ENCODE results near the gene PCGF3. TPM values are rescaled to one million over a fixed set of nuclear protein-coding genes. Genes with fewer than 3 reads are reported as not detected.
A peak's percentile ranks its signal among the peaks of the same experiment; 100 is the strongest.
"Not testable (repeated sequence)": the region's sequence is repeated elsewhere in the genome, so short reads cannot be mapped to it uniquely, and the experiment has no call there.

PCGF3 gene
- total RNA-seq, 1 donor from 2014 or later = 50.3 TPM

GRCh38 chr4:666822-667544 is 38.6 kb upstream of the PCGF3 start:
- ATAC-seq (no peak), DNase-seq (ENCODE audit: low spot score) (no peak)
- intact Hi-C loops (cut with DNase I) = no loop called here

DNA sequence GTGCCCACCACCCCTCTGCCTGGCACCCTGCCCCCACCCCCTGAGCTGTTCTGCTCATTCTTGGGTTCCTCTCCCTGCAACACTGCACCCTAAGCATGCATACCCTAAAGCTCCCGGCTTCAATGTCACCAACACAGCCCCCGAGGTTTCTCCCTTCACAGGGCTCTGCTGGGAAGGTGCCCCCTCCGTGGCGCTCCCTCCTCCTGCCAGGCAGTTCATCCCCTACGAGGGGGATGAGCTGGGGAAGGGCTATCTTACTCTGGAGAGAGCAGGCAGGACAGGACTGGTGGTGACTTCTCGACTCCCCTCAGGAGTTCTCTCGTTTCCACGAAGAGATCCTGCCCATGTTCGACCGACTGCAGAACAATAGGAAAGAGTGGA is 38.1 kb upstream of the PCGF3 start:
- no peak for ATAC-seq
- intact Hi-C loops (cut with DNase I) = no loop called here
- no peak for DNase-seq (ENCODE audit: low spot score)

DNA sequence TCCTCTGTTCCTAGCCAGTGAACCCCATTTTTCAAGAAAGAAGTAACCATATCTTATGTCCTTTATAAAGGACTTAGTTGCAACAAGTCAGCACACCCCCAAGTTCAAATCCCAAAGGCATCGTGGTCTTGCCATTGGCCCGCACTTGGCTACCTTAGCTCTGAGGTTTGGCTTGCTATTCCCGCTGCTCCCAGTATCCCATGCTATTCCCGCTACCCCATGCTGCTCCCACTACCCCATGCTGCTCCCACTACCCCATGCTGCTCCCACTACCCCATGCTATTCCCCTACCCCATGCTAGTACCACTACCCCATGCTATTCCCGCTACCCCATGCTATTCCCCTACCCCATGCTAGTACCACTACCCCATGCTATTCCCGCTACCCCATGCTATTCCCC is 37.4 kb upstream of the PCGF3 start:
- ATAC-seq; intact Hi-C loops (cut with DNase I); DNase-seq (ENCODE audit: low spot score): not testable (repeated sequence)

DNA sequence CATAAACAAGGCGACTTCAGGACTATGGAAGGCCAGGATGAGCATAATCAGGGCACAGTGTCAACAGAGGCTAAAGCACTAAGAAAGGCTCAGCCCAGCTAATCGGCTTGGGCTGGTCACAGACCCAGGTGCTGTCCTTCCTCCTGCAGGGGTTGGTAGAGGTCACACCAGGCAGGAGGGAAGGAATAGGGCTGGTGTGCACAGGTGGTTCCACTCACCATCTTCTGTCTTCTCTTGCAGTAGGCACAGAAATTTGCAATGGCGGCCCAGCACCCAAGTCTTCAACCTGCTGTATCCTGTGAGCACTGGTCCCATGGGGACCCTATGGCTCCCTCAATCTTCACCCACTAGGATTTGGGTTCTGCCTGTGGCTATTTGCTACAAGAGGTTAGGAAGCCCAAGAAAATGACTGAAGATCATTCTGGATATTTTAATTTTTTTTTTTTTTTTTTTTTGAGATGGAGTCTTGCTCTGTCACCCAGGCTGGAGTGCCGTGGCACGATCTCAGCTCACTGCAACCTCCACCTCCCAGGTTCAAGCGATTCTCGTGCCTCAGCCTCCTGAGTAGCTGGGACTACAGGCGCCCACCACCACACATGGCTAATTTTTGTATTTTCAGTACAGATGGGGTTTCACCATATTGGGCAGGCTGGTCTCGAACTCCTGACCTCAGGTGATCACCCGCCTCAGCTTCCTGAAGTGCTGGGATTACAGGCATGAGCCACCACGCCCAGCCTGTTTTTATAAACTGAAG is 35.6 kb upstream of the PCGF3 start:
- ATAC-seq; DNase-seq (ENCODE audit: low spot score); intact Hi-C loops (cut with DNase I): not testable (repeated sequence)

GRCh38 chr4:671769-672168 is 33.9 kb upstream of the PCGF3 start:
- intact Hi-C loops (cut with DNase I) = no loop called here
- DNase-seq (ENCODE audit: low spot score) (no peak), ATAC-seq (no peak)

DNA sequence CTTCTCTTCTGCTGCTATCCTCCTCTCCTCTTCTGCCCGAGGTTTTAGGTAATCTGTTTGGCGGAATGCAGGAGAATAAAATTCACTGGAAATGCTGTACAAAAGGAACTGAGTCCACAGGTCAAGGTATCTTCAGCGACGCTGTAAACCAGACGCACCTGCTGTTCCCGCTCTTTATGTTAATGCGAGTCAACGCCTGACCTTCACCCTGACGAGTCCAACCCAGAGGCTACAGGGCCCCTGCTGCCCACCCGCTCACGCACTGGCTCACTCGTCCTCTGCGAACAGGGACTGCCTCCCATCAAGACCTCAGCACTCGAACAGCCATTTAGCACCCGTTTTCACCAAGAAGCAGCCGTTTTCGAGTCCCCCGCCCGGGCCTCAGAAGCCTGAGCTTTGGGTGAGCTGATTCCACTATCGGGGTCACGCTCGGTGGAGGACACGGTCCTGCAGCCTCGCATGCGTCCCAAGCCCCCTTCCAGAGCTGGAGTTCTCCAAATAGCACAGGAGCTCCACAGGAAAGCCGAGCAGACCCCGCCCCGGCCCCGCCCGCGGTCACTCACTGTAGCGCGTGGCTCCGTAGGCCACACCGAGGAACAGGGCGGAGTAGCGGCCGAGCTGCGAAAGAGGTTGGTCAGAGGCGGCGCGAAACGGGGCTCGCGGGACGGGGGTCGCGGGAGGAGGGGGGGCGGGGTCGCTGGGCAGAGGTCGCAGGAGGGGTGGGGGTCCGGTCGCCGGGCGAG is 32.1 kb upstream of the PCGF3 start:
- ATAC-seq = no peak
- DNase-seq (ENCODE audit: low spot score) = no peak
- intact Hi-C loops (cut with DNase I) = no loop called here

DNA sequence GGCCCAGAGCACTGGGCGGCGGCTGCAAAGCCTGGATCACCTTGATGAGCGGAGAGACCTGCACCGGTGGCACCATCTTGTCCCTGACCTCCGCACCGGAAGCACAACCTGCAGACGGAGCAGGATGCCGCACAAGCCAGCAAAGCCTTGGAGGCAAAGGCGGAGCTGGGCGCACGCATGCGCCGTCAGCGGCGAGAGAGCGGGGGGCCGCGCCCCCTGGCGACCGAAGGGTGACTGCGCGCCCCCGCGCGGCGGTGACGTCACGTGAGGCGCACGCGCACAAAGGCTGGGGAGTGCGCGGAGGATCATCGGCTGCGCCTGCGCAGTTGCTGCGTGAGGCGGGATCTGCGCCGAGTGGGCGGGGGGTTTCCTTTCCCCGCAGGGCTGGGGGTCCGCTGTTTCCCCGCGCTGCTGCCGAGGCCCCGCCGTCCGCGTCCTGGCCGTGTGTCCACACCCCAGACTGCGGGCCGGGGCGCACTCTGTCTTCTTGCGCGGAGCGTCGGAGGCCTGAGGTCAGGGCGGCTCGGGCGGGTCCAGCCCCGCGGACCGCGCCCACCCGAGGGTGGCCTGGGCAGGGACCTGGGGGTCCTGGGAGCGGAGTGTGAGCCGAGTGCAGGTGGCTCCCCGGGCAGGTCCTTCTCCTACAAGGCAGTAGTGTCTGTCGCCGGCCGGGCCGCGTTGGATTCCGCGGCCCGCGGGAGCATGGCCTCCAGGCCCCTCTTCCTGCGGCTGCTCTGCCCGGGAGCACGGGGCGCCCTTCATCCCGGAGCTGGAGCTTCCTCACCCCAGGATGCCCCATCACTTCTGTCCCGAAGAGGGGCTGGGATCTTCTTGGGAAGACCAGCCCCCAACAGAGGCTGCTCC is 31.2 kb upstream of the PCGF3 start, which contains the start of the genes ATP5ME and MYL5:
TSS of gene ATP5ME (minus strand) at position 105 of the 864 bp plus-strand sequence. CDS start at position 76, 29 bp downstream.
TSS of gene MYL5 (plus strand) at position 371 of the 864 bp plus-strand sequence. CDS start 3,485 bp downstream, outside the sequence.
- peak; percentile 90 for ATAC-seq
- intact Hi-C loops (cut with DNase I) = no loop called here
- DNase-seq (ENCODE audit: low spot score) = peak; percentile 98

DNA sequence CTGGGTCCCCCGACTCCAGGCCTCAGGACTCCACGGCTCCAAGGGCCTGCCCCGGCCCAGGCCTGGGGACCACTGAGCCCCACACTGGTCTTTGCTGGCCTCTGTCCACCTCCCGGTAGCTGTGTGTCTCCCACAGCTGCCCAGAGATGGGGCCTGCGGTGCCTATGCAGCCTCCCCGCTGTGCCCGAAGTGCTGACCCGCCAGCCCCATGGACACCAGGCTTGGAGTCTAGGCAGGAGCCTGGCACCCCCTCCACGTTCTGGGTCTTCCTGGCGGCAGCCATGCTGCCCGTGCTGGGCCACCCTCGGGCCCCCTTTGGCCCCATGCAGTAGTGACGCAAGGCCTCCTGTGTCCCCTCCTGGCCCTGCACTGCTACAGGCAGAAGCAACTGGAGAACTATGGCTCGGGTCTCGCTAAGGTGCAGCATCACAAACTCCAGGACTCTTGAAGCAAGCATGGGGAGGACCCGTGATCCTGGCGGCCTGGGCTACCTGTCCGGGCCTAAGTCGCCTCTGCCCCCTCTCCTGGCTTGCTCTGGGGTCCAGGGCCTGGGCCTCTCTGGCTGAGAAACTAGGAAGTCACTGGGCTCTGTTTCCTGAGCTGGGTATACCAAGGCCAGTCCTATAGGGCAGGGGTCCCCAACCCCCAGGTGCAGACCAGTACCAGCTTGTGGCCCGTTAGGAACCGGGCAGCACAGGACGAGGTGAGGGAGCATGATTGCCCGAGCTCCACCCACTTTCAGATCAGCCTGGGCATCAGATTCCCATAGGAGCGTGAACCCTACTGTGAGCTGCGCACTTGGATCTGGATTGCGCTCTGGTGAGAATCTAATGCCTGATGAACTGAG is 30.4 kb upstream of the PCGF3 start:
- DNase-seq (ENCODE audit: low spot score) (no peak), ATAC-seq (peak; percentile 31)
- intact Hi-C loops (cut with DNase I) = no loop called here

DNA sequence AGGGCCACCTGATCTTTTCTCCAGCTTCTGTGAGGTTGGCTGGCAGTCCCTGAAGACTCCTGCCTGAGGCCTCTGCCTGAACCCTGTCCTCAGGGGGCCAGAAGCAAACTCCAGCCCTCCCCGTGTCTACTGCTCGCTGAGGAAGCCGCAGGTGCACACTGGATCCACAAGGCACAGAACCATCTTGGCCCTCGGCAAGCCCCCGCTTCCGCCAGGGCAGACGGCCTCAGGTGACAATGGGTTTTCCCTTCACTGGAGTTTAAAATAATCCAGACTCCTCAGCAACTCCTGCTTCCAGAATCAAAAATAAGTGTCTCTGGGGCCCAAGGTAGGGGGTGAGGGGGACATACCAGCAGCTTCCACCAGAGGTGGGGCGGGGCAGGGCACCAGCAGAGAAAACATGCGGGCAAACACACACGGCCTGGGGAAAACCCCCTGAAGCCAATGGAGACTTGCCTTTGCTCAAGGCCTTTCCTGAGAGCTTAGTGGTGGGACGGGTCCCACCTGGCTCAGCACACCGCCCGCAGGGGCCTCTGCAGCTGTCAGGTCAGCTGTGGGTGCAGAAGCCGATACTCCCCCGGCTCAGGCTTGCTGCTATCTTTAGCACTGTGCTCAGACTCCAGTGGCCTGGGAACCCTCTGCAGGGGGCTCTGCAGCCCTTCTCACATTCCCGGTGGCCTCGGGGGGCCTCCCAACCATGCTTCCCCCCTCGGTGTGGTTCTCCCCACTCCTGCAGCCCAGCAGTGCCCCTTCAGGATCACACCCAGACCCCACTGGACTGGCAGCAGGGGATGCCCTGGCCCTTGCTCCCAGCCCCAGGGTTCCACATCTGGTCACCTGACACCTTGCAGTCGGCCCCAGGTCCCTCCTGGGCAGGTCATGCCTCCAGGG is 29.4 kb upstream of the PCGF3 start:
- intact Hi-C loops (cut with DNase I) = no loop called here
- no peak for ATAC-seq
- no peak for DNase-seq (ENCODE audit: low spot score)

DNA sequence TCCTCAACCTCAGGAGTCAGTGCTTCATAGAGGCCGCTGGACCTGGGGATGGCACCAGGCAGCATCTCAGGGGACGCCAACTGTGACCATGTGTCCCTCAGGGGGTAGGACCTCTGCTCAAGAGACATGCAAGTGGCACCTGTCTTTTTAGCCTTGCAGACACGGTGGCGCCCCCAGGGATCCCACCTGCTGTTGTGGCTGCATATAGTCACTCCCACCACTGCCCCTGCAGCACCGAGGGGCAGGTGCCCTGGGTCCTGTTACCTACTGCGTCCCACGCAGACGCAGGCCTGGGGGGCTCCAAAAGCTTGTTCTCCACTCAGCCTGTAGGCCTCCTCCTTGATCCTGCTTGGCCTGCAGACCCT is 28.8 kb upstream of the PCGF3 start:
- intact Hi-C loops (cut with DNase I) = no loop called here
- ATAC-seq (no peak), DNase-seq (ENCODE audit: low spot score) (no peak)

DNA sequence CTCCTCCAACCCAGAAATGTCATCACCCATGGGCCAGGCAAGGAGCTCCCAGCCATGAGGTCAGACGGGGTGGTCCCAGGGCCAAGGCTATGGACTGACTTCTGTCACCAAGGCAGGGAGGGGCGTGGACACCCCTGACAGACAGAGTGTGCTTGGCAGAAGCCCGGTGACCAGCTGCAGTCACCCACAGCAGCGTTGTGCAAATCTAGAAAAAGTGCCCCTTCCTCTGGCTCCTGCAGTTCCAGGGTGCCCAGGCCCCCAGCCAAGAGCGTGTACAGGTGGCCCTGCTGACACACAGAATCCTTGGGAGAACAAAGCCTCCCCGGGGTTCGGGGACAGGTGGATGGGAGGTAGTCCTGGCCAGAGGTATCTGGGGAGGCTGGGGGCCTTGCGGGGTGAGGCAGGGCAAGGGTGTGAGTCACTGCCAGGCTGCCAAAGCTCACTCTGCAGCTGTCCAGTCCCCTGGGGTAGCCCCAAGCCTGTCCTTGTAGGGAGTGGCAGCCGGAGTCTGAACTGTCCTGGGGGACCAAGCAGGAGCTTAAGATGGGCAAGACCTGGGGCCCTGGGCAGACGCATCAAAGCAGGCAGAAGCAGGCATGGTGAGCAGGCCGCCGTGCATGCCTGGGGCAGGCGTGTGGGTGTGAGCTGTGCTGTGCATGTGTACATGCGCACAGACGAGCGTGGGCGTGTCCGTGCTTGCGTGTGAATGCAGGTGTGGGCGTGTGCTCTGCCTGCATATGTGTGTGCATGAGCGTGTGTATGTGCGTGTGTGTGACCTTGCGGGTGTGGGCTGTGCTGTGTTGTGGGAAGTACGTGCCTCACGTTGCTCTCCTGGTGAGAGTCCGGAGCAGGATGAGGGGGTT is 28.0 kb upstream of the PCGF3 start:
- ATAC-seq (no peak), DNase-seq (ENCODE audit: low spot score) (no peak)
- intact Hi-C loops (cut with DNase I) = no loop called here

- intact Hi-C loops (cut with DNase I) = no loop called here
- ATAC-seq (no peak), DNase-seq (ENCODE audit: low spot score) (no peak)
Observed at GRCh38 chr4:678331-679103, 27.1 kb upstream of the PCGF3 start.

GRCh38 chr4:679104-679481 is 26.5 kb upstream of the PCGF3 start:
- intact Hi-C loops (cut with DNase I) = no loop called here
- DNase-seq (ENCODE audit: low spot score) (no peak), ATAC-seq (no peak)

DNA sequence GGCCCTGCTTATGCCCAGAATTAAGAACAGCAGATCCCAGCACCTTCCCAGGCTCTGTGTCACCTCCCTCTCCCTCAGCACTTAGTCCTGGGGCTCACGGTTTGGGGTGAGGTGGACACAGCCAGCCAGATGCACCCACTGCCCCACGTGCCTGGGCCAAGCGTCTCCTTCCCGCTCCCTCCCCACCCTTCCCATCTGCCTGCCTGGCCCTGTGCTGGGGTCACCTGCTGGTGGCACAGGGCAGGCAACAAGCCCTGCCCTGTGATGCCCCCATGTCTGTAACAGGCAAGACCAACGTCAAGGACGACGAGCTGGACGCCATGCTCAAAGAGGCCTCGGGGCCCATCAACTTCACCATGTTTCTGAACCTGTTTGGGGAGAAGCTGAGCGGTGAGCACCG is 26.0 kb upstream of the PCGF3 start:
- intact Hi-C loops (cut with DNase I) = no loop called here
- DNase-seq (ENCODE audit: low spot score) (no peak), ATAC-seq (no peak)

GRCh38 chr4:680091-680490 is 25.5 kb upstream of the PCGF3 start:
- intact Hi-C loops (cut with DNase I) = no loop called here
- DNase-seq (ENCODE audit: low spot score) = no peak
- no peak for ATAC-seq

- ATAC-seq = no peak
- no peak for DNase-seq (ENCODE audit: low spot score)
- intact Hi-C loops (cut with DNase I) = no loop called here
Observed at GRCh38 chr4:680551-680927, 25.1 kb upstream of the PCGF3 start.
